GM23338 (cell line): ENCODE data around the gene VMO1. TPM values are rescaled to one million over a fixed set of nuclear protein-coding genes. Genes with fewer than 3 reads are reported as not detected.

Experiments used
- ATAC-seq: fragments of 200-7000 bp; cut with Tn5 transposase; 3 replicates; pipeline ENCODE4 v1.9.1; 2020
- DNase-seq: peaks from one replicate; pipeline ENCODE4 v3.0.0-alpha.2; 2015; ENCODE audit warnings: low spot score
- H2AFZ ChIP-seq: fragments of 200-600 bp; sonication (generic); 2 replicates; pipeline ENCODE4 v1.8.0; 2016; ENCODE audit warnings: antibody characterized with exemption, mild to moderate bottlenecking, moderate library complexity
- H3F3A ChIP-seq: fragments of 200-600 bp; sonication (generic); replicated peaks from 2 replicates; pipeline ENCODE4 v1.8.0; 2017; ENCODE audit warnings: antibody characterized with exemption, mixed run types, low read depth
- H3K27ac ChIP-seq: fragments of 200-600 bp; sonication (generic); 2 replicates; pipeline ENCODE4 v1.6.1; 2016; ENCODE audit warnings: low read depth
- H3K27me3 ChIP-seq: fragments of 200-600 bp; sonication (generic); 2 replicates; pipeline ENCODE4 v1.8.0; 2016; ENCODE audit warnings: mild to moderate bottlenecking, mixed run types, moderate library complexity; ENCODE audit not compliant: insufficient read depth
- H3K36me3 ChIP-seq: fragments of 200-600 bp; sonication (generic); 2 replicates; pipeline ENCODE4 v1.8.0; 2016; ENCODE audit warnings: mild to moderate bottlenecking; ENCODE audit not compliant: insufficient read depth
- H3K4me1 ChIP-seq: fragments of 200-600 bp; sonication (generic); 2 replicates; pipeline ENCODE4 v1.8.0; 2016; ENCODE audit warnings: mild to moderate bottlenecking, moderate library complexity; ENCODE audit not compliant: insufficient read depth
- H3K4me2 ChIP-seq: fragments of 200-600 bp; sonication (generic); 2 replicates; pipeline ENCODE4 v1.7.1; 2017; ENCODE audit warnings: mixed run types
- H3K4me3 ChIP-seq: fragments of 200-600 bp; sonication (generic); 2 replicates; pipeline ENCODE4 v1.6.1; 2016; ENCODE audit warnings: mixed run types
- H3K79me2 ChIP-seq: fragments of 200-600 bp; sonication (generic); replicated peaks from 2 replicates; pipeline ENCODE4 v1.8.0; 2017; ENCODE audit warnings: mild to moderate bottlenecking; ENCODE audit not compliant: insufficient read depth
- H3K9me2 ChIP-seq: fragments of 200-600 bp; sonication (generic); 2 replicates; pipeline ENCODE4 v1.8.0; 2017; ENCODE audit not compliant: insufficient read depth
- H4K20me1 ChIP-seq: fragments of 200-600 bp; sonication (generic); replicated peaks from 2 replicates; pipeline ENCODE4 v1.8.0; 2017; ENCODE audit warnings: mild to moderate bottlenecking; ENCODE audit not compliant: insufficient read depth
- H3K27ac Mint-ChIP-seq: 2 replicates; pipeline ENCODE4 v1.8.0; 2020; ENCODE audit warnings: inconsistent platforms, mild to moderate bottlenecking, moderate library complexity, mixed read lengths
- H3K27me3 Mint-ChIP-seq: 3 replicates; pipeline ENCODE4 v1.8.0; 2022; ENCODE audit warnings: low read depth, mild to moderate bottlenecking, moderate library complexity, mixed read lengths, inconsistent platforms; ENCODE audit not compliant: insufficient read depth, poor library complexity
- H3K36me3 Mint-ChIP-seq: 3 replicates; pipeline ENCODE4 v1.8.0; 2021; ENCODE audit warnings: low read depth, mild to moderate bottlenecking, inconsistent platforms, moderate library complexity, mixed read lengths
- H3K4me1 Mint-ChIP-seq: 3 replicates; pipeline ENCODE4 v1.8.0; 2020; ENCODE audit warnings: mild to moderate bottlenecking, inconsistent platforms, mixed read lengths
- H3K4me3 Mint-ChIP-seq: 3 replicates; pipeline ENCODE4 v1.8.0; 2021; ENCODE audit warnings: moderate library complexity, mild to moderate bottlenecking, inconsistent platforms, mixed read lengths
- H3K9me3 Mint-ChIP-seq: 3 replicates; pipeline ENCODE4 v1.8.0; 2020; ENCODE audit warnings: moderate library complexity, mild to moderate bottlenecking, inconsistent platforms, mixed read lengths
- CREB1 ChIP-seq: fragments of 250-450 bp; sonication (Bioruptor Pico); IDR thresholded peaks from 2 replicates; pipeline ENCODE4 v1.5.0; 2020; ENCODE audit warnings: low read depth, mild to moderate bottlenecking, moderate library complexity
- ETS1 ChIP-seq: IDR thresholded peaks from 2 replicates; pipeline ENCODE4 v1.6.1; 2016; ENCODE audit warnings: antibody characterized with exemption
- EZH2 ChIP-seq: fragments of 200-600 bp; sonication (generic); IDR thresholded peaks from one replicate; pipeline ENCODE4 v1.8.0; 2017; ENCODE audit warnings: antibody characterized with exemption, mild to moderate bottlenecking, low read depth; ENCODE audit not compliant: unreplicated experiment
- EZH2phosphoT487 ChIP-seq: fragments of 200-600 bp; sonication (generic); IDR thresholded peaks from one replicate; pipeline ENCODE4 v1.8.1; 2018; ENCODE audit warnings: antibody characterized with exemption; ENCODE audit not compliant: unreplicated experiment
- JUNB ChIP-seq: IDR thresholded peaks from one replicate; pipeline ENCODE4 v1.6.1; 2016; ENCODE audit warnings: antibody characterized with exemption; ENCODE audit not compliant: unreplicated experiment
- NANOG ChIP-seq: IDR thresholded peaks from 2 replicates; pipeline ENCODE4 v1.6.1; 2016; ENCODE audit warnings: antibody characterized with exemption, borderline replicate concordance
- POLR2AphosphoS5 ChIP-seq: IDR thresholded peaks from 2 replicates; pipeline ENCODE4 v1.6.1; 2016; ENCODE audit warnings: antibody characterized with exemption, low read depth
- STAT1 ChIP-seq: IDR thresholded peaks from one replicate; pipeline ENCODE4 v1.6.1; 2016; ENCODE audit warnings: antibody characterized with exemption; ENCODE audit not compliant: unreplicated experiment
- ZNF114 ChIP-seq: fragments of 250-450 bp; sonication (Bioruptor Pico); IDR thresholded peaks from 2 replicates; pipeline ENCODE4 v1.5.0; 2020; ENCODE audit warnings: mild to moderate bottlenecking, moderate library complexity
- ZNF331 ChIP-seq: fragments of 250-450 bp; sonication (Bioruptor Pico); IDR thresholded peaks from 2 replicates; pipeline ENCODE4 v1.5.0; 2020; ENCODE audit warnings: low read depth, mild to moderate bottlenecking, moderate library complexity
- polyA plus RNA-seq: library from polyadenylated mRNA; unstranded; fragments of >200 nt; fragmentation: Nextera tagmentation; extraction: Ambion mirVana; gene quantifications from 2 replicates; pipeline ENCODE4 v1.2.1, GENCODE V29; 2016
- total RNA-seq: library from RNA; depleted of rRNA; stranded (reverse); fragments of >200 nt; shearing (Covaris generic); gene quantifications from 2 replicates; pipeline ENCODE4 v1.2.3, GENCODE V29; 2014
- TF ChIP-seq, protein P1 (sequence below): fragments of 250-450 bp; sonication (Bioruptor Pico); IDR thresholded peaks from 2 replicates; pipeline ENCODE4 v1.5.0; 2020; ENCODE audit warnings: mild to moderate bottlenecking, moderate library complexity
- TF ChIP-seq, protein P2 (sequence below), 2 experiments: fragments of 200-600 bp in 1 of 2; sonication (generic) in 1 of 2; conservative IDR thresholded peaks; 2 replicates each; pipeline versions ENCODE4 v1.5.1 to v1.6.1; 2016 to 2017; ENCODE audit warnings: antibody characterized with exemption in 2 of 2, low read depth in 2 of 2, mild to moderate bottlenecking in 2 of 2, moderate library complexity in 1 of 2
- TF ChIP-seq, protein P3 (sequence below): IDR thresholded peaks from one replicate; pipeline ENCODE4 v1.6.1; 2018; ENCODE audit warnings: antibody characterized with exemption; ENCODE audit not compliant: unreplicated experiment

VMO1 gene
- total and polyA plus RNA-seq, 2 experiments from 2014 or later = 0.38 to 0.47 TPM

DNA sequence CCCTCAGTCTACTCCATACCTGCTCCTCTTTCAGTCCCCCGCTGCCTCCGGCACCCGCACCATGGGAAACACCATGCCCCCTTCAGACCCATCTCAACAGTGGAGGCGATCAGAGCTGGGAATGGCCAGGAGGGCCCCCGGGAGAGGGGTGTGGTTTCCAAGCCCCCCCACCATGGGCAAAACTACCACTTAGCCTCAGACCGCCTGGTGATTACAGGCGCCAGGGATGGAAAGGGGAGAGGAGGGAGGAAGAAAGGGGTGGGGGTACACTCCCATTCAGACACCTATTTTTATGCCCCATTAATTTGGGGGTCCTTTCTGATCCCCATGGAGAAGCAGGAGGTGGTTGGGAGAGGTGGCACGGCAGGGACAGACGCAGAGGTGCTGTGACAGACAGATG is 16.1 kb upstream of the VMO1 start, which contains the start of gene C17orf114:
C17orf114 (minus strand) TSS at position 101 of the 400 bp plus-strand sequence.
- H3K4me1 Mint-ChIP-seq = peaks cover 7% of the 10 kb centered on the region; the same call in 2 of the 3 replicates
- Histone ChIP-seq H4K20me1 (no peaks in the 10 kb centered on the region; the same call in 1 of the 2 replicates), H3K4me2 (no peak within 1 kb of the TSS), H3F3A (no peaks in the 10 kb centered on the region; the same call in 1 of the 2 replicates), H3K27me3 (no peaks in the 10 kb centered on the region), H3K27ac (no peak within 1 kb of the TSS), H3K4me1 (peaks cover 3% of the 10 kb centered on the region; the same call in 1 of the 2 replicates), H3K9me2 (no peaks in the 10 kb centered on the region), H3K4me3 (no peak within 1 kb of the TSS), H3K79me2 (peaks cover 5% of the 10 kb centered on the region), H3K36me3 (peaks cover 13% of the 10 kb centered on the region; the same call in 1 of the 2 replicates), H2AFZ (no peak within 1 kb of the TSS)
- H3K9me3 Mint-ChIP-seq = peaks cover 3% of the 10 kb centered on the region; the same call in 1 of the 3 replicates
- peaks cover 13% of the 10 kb centered on the region for H3K27me3 Mint-ChIP-seq
- H3K27ac Mint-ChIP-seq = peak within 1 kb of the TSS; percentile 11; the same call in 1 of the 2 replicates
- ATAC-seq (no peak), DNase-seq (no peak)
- TF ChIP-seq NANOG (no peak), EZH2 (no peak), EZH2phosphoT487 (no peak), ETS1 (no peak), CREB1 (CRISPR knock-in tag) (no peak), POLR2AphosphoS5 (no peak), JUNB (no peak), ZNF114 (CRISPR knock-in tag) (no peak), ZNF331 (CRISPR knock-in tag) (no peak), STAT1 (no peak)
- TF ChIP-seq, protein P1, sequence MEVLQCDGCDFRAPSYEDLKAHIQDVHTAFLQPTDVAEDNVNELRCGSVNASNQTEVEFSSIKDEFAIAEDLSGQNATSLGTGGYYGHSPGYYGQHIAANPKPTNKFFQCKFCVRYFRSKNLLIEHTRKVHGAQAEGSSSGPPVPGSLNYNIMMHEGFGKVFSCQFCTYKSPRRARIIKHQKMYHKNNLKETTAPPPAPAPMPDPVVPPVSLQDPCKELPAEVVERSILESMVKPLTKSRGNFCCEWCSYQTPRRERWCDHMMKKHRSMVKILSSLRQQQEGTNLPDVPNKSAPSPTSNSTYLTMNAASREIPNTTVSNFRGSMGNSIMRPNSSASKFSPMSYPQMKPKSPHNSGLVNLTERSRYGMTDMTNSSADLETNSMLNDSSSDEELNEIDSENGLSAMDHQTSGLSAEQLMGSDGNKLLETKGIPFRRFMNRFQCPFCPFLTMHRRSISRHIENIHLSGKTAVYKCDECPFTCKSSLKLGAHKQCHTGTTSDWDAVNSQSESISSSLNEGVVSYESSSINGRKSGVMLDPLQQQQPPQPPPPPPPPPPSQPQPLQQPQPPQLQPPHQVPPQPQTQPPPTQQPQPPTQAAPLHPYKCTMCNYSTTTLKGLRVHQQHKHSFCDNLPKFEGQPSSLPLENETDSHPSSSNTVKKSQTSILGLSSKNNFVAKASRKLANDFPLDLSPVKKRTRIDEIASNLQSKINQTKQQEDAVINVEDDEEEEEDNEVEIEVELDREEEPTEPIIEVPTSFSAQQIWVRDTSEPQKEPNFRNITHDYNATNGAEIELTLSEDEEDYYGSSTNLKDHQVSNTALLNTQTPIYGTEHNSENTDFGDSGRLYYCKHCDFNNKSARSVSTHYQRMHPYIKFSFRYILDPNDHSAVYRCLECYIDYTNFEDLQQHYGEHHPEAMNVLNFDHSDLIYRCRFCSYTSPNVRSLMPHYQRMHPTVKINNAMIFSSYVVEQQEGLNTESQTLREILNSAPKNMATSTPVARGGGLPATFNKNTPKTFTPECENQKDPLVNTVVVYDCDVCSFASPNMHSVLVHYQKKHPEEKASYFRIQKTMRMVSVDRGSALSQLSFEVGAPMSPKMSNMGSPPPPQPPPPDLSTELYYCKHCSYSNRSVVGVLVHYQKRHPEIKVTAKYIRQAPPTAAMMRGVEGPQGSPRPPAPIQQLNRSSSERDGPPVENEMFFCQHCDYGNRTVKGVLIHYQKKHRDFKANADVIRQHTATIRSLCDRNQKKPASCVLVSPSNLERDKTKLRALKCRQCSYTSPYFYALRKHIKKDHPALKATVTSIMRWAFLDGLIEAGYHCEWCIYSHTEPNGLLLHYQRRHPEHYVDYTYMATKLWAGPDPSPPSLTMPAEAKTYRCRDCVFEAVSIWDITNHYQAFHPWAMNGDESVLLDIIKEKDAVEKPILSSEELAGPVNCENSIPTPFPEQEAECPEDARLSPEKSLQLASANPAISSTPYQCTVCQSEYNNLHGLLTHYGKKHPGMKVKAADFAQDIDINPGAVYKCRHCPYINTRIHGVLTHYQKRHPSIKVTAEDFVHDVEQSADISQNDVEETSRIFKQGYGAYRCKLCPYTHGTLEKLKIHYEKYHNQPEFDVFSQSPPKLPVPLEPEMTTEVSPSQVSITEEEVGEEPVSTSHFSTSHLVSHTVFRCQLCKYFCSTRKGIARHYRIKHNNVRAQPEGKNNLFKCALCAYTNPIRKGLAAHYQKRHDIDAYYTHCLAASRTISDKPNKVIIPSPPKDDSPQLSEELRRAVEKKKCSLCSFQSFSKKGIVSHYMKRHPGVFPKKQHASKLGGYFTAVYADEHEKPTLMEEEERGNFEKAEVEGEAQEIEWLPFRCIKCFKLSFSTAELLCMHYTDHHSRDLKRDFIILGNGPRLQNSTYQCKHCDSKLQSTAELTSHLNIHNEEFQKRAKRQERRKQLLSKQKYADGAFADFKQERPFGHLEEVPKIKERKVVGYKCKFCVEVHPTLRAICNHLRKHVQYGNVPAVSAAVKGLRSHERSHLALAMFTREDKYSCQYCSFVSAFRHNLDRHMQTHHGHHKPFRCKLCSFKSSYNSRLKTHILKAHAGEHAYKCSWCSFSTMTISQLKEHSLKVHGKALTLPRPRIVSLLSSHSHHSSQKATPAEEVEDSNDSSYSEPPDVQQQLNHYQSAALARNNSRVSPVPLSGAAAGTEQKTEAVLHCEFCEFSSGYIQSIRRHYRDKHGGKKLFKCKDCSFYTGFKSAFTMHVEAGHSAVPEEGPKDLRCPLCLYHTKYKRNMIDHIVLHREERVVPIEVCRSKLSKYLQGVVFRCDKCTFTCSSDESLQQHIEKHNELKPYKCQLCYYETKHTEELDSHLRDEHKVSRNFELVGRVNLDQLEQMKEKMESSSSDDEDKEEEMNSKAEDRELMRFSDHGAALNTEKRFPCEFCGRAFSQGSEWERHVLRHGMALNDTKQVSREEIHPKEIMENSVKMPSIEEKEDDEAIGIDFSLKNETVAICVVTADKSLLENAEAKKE = no peak
- TF ChIP-seq, protein P2, sequence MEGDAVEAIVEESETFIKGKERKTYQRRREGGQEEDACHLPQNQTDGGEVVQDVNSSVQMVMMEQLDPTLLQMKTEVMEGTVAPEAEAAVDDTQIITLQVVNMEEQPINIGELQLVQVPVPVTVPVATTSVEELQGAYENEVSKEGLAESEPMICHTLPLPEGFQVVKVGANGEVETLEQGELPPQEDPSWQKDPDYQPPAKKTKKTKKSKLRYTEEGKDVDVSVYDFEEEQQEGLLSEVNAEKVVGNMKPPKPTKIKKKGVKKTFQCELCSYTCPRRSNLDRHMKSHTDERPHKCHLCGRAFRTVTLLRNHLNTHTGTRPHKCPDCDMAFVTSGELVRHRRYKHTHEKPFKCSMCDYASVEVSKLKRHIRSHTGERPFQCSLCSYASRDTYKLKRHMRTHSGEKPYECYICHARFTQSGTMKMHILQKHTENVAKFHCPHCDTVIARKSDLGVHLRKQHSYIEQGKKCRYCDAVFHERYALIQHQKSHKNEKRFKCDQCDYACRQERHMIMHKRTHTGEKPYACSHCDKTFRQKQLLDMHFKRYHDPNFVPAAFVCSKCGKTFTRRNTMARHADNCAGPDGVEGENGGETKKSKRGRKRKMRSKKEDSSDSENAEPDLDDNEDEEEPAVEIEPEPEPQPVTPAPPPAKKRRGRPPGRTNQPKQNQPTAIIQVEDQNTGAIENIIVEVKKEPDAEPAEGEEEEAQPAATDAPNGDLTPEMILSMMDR (conservative IDR thresholded peaks at IDR 0.05; ENCODE audit: low read depth in 2 of 2) = no peak
- TF ChIP-seq, protein P3, sequence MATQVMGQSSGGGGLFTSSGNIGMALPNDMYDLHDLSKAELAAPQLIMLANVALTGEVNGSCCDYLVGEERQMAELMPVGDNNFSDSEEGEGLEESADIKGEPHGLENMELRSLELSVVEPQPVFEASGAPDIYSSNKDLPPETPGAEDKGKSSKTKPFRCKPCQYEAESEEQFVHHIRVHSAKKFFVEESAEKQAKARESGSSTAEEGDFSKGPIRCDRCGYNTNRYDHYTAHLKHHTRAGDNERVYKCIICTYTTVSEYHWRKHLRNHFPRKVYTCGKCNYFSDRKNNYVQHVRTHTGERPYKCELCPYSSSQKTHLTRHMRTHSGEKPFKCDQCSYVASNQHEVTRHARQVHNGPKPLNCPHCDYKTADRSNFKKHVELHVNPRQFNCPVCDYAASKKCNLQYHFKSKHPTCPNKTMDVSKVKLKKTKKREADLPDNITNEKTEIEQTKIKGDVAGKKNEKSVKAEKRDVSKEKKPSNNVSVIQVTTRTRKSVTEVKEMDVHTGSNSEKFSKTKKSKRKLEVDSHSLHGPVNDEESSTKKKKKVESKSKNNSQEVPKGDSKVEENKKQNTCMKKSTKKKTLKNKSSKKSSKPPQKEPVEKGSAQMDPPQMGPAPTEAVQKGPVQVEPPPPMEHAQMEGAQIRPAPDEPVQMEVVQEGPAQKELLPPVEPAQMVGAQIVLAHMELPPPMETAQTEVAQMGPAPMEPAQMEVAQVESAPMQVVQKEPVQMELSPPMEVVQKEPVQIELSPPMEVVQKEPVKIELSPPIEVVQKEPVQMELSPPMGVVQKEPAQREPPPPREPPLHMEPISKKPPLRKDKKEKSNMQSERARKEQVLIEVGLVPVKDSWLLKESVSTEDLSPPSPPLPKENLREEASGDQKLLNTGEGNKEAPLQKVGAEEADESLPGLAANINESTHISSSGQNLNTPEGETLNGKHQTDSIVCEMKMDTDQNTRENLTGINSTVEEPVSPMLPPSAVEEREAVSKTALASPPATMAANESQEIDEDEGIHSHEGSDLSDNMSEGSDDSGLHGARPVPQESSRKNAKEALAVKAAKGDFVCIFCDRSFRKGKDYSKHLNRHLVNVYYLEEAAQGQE = no peak
- peaks cover 21% of the 10 kb centered on the region for H3K36me3 Mint-ChIP-seq
- H3K4me3 Mint-ChIP-seq = no peak within 1 kb of the TSS; the same call in 2 of the 3 replicates
